ENCODE data around the gene LIFR.

LIFR gene

GRCh38 chr5:38515646-38516045 lies 40.8 kb downstream of the LIFR start:
- no peak for DNase-seq

GRCh38 chr5:38515092-38515491 lies 41.4 kb downstream of the LIFR start:
- DNase-seq = no peak

- DNase-seq = no peak
Measured at GRCh38 chr5:38509185-38509584, 47.3 kb downstream of the LIFR start.

- DNase-seq = no peak
Measured at GRCh38 chr5:38506302-38506701, 50.1 kb downstream of the LIFR start.

- DNase-seq = no peak
Measured at GRCh38 chr5:38500573-38501260, 55.7 kb downstream of the LIFR start.

- DNase-seq = no peak
Measured at GRCh38 chr5:38497946-38498345, 58.5 kb downstream of the LIFR start.

GRCh38 chr5:38494763-38495162 lies 61.7 kb downstream of the LIFR start:
- DNase-seq = no peak

GRCh38 chr5:38494175-38494574 lies 62.3 kb downstream of the LIFR start:
- no peak for DNase-seq

GRCh38 chr5:38483805-38484398 lies 72.5 kb downstream of the LIFR start:
- no peak for DNase-seq

GRCh38 chr5:38479315-38479904 lies 77.0 kb downstream of the LIFR start:
- no peak for DNase-seq

- DNase-seq = no peak
Measured at GRCh38 chr5:38478878-38479277, 77.6 kb downstream of the LIFR start.

GRCh38 chr5:38478166-38478565 lies 78.3 kb downstream of the LIFR start:
- no peak for DNase-seq

GRCh38 chr5:38473008-38473407 lies 83.4 kb downstream of the LIFR start:
- no peak for DNase-seq

- DNase-seq = no peak
Measured at GRCh38 chr5:38472541-38472940, 83.9 kb downstream of the LIFR start.

- DNase-seq = no peak
Measured at GRCh38 chr5:38471709-38472108, 84.7 kb downstream of the LIFR start.

GRCh38 chr5:38469707-38470267 lies 86.7 kb downstream of the LIFR start:
- DNase-seq = no peak

GRCh38 chr5:38468978-38469706 lies 87.3 kb downstream of the LIFR start:
- DNase-seq = no peak

- no peak for DNase-seq
Measured at GRCh38 chr5:38468202-38468673, 88.2 kb downstream of the LIFR start.

- no peak for DNase-seq
Measured at GRCh38 chr5:38467353-38468040, 88.9 kb downstream of the LIFR start.

- DNase-seq = no peak
Measured at GRCh38 chr5:38466424-38467189, 89.8 kb downstream of the LIFR start.

- no peak for DNase-seq
Measured at GRCh38 chr5:38465702-38466423, 90.6 kb downstream of the LIFR start.

Measured in hematopoietic multipotent progenitor cell treated with erythropoietin and hydrocortisone succinate and interleukin-3 and kit ligand, for 4 days (in vitro differentiated cells).